DOHH2 (cell line): Measurements from ENCODE around the gene FKTN.

Experiments
- H3F3A ChIP-seq: fragments of 200-600 bp; sonication (generic), shearing (Covaris generic); 2 replicates; pipeline ENCODE4 v1.6.0; 2016; ENCODE audit warnings: antibody characterized with exemption, mild to moderate bottlenecking; ENCODE audit not compliant: control insufficient read depth, insufficient read depth
- H3K27ac ChIP-seq: fragments of 200-600 bp; sonication (generic); 2 replicates; pipeline ENCODE4 v1.5.1; 2014; ENCODE audit warnings: low read depth, mild to moderate bottlenecking, low read length, moderate library complexity
- H3K27me3 ChIP-seq: fragments of 200-600 bp; sonication (generic); 2 replicates; pipeline ENCODE4 v1.6.1; 2014; ENCODE audit warnings: mild to moderate bottlenecking, low read length, mixed read lengths; ENCODE audit not compliant: control insufficient read depth
- H3K36me3 ChIP-seq: fragments of 200-600 bp; sonication (generic); 2 replicates; pipeline ENCODE4 v1.6.1; 2014; ENCODE audit warnings: mild to moderate bottlenecking, low read length, moderate library complexity, mixed read lengths; ENCODE audit not compliant: control insufficient read depth
- H3K4me1 ChIP-seq: fragments of 200-600 bp; sonication (generic); 2 replicates; pipeline ENCODE4 v1.6.1; 2014; ENCODE audit warnings: mild to moderate bottlenecking, low read length, mixed read lengths; ENCODE audit not compliant: control insufficient read depth
- H3K4me2 ChIP-seq: fragments of 200-600 bp; sonication (generic); 2 replicates; pipeline ENCODE4 v1.6.0; 2014; ENCODE audit warnings: mild to moderate bottlenecking, low read length, moderate library complexity
- H3K4me3 ChIP-seq: fragments of 200-600 bp; sonication (generic); 2 replicates; pipeline ENCODE4 v1.5.1; 2014; ENCODE audit warnings: mild to moderate bottlenecking, low read length, mixed read lengths
- H3K79me2 ChIP-seq: fragments of 200-600 bp; sonication (generic); 2 replicates; pipeline ENCODE4 v1.6.1; 2014; ENCODE audit warnings: mild to moderate bottlenecking, low read length, mixed read lengths; ENCODE audit not compliant: control insufficient read depth
- H3K9me2 ChIP-seq: fragments of 200-600 bp; sonication (generic); replicated peaks from 2 replicates; pipeline ENCODE4 v1.6.1; 2014; ENCODE audit warnings: mild to moderate bottlenecking, low read length, mixed read lengths; ENCODE audit not compliant: control insufficient read depth
- H3K9me3 ChIP-seq: fragments of 200-600 bp; sonication (generic); 2 replicates; pipeline ENCODE4 v1.6.1; 2014; ENCODE audit warnings: antibody characterized with exemption, low read length, mixed read lengths; ENCODE audit not compliant: control insufficient read depth, insufficient read depth
- H4K20me1 ChIP-seq: fragments of 200-600 bp; sonication (generic); 2 replicates; pipeline ENCODE4 v1.6.0; 2014; ENCODE audit warnings: low read depth, mild to moderate bottlenecking, antibody characterized with exemption, low read length, moderate library complexity; ENCODE audit not compliant: control insufficient read depth, insufficient read depth
- CTCF ChIP-seq: fragments of 200-600 bp; sonication (generic); IDR thresholded peaks from one replicate; pipeline ENCODE4 v1.5.1; 2014; ENCODE audit warnings: antibody characterized with exemption, mild to moderate bottlenecking, low read depth, low read length; ENCODE audit not compliant: poor library complexity, severe bottlenecking
- EZH2phosphoT487 ChIP-seq: fragments of 200-600 bp; sonication (generic); IDR thresholded peaks from 2 replicates; pipeline ENCODE4 v1.6.1; 2017; ENCODE audit warnings: borderline replicate concordance, mild to moderate bottlenecking, antibody characterized with exemption, low read length, moderate library complexity, mixed read lengths

Gene FKTN

GRCh38 chr9:105625088-105625487 lies 67.2 kb downstream of the FKTN start:
- no peak overlapping the region for H3K4me2 ChIP-seq
- no peaks in the 10 kb centered on the region for H3F3A ChIP-seq
- no peaks in the 10 kb centered on the region for H3K9me2 ChIP-seq
- no peaks in the 10 kb centered on the region; the same call in 1 of the 2 replicates for H3K36me3 ChIP-seq
- no peaks in the 10 kb centered on the region for H4K20me1 ChIP-seq
- H3K79me2 ChIP-seq, result no peaks in the 10 kb centered on the region
- no peaks in the 10 kb centered on the region for H3K27me3 ChIP-seq
- TF ChIP-seq EZH2phosphoT487, result no peak
- TF ChIP-seq CTCF, result no peak
- H3K4me3 ChIP-seq, result no peak overlapping the region
- H3K27ac ChIP-seq, result no peak overlapping the region
- no peaks in the 10 kb centered on the region for H3K9me3 ChIP-seq
- H3K4me1 ChIP-seq, result no peaks in the 10 kb centered on the region

GRCh38 chr9:105632807-105633206 lies 74.9 kb downstream of the FKTN start:
- Histone ChIP-seq H3K9me3 (no peaks in the 10 kb centered on the region), H4K20me1 (no peaks in the 10 kb centered on the region), H3K4me3 (no peak overlapping the region), H3F3A (no peaks in the 10 kb centered on the region), H3K4me2 (no peak overlapping the region), H3K9me2 (no peaks in the 10 kb centered on the region), H3K27ac (no peak overlapping the region), H3K36me3 (no peaks in the 10 kb centered on the region), H3K4me1 (no peaks in the 10 kb centered on the region), H3K27me3 (no peaks in the 10 kb centered on the region), H3K79me2 (no peaks in the 10 kb centered on the region)
- TF ChIP-seq CTCF, result no peak
- no peak for TF ChIP-seq EZH2phosphoT487

GRCh38 chr9:105633411-105633810 lies 75.5 kb downstream of the FKTN start:
- Histone ChIP-seq H3K9me2 (no peaks in the 10 kb centered on the region), H3K4me1 (no peaks in the 10 kb centered on the region), H3F3A (no peaks in the 10 kb centered on the region), H3K4me3 (no peak overlapping the region), H3K79me2 (no peaks in the 10 kb centered on the region), H4K20me1 (no peaks in the 10 kb centered on the region), H3K9me3 (no peaks in the 10 kb centered on the region), H3K4me2 (no peak overlapping the region), H3K36me3 (no peaks in the 10 kb centered on the region), H3K27ac (no peak overlapping the region), H3K27me3 (no peaks in the 10 kb centered on the region)
- TF ChIP-seq CTCF (no peak), EZH2phosphoT487 (no peak)

GRCh38 chr9:105636331-105636730 lies 78.4 kb downstream of the FKTN start:
- Histone ChIP-seq H3K27me3 (no peaks in the 10 kb centered on the region), H3F3A (no peaks in the 10 kb centered on the region), H4K20me1 (no peaks in the 10 kb centered on the region), H3K79me2 (no peaks in the 10 kb centered on the region), H3K4me1 (no peaks in the 10 kb centered on the region), H3K27ac (no peak overlapping the region), H3K9me3 (no peaks in the 10 kb centered on the region), H3K9me2 (no peaks in the 10 kb centered on the region), H3K4me3 (no peak overlapping the region), H3K4me2 (no peak overlapping the region), H3K36me3 (peaks cover 2% of the 10 kb centered on the region; the same call in 1 of the 2 replicates)
- TF ChIP-seq EZH2phosphoT487, result no peak
